HepG2 (cell line): Measurements from ENCODE around the gene TRAF4. TPM values are rescaled to one million over a fixed set of nuclear protein-coding genes. Genes with fewer than 3 reads are reported as not detected.

Experiments
- FOXC1 ChIP-seq: sonication (generic); formaldehyde crosslinking; IDR thresholded peaks from 2 replicates; pipeline ENCODE4 v1.8.0; 2022; ENCODE audit warnings: mild to moderate bottlenecking, missing genetic modification reagents, borderline replicate concordance
- HDAC1 ChIP-seq: sonication (generic); formaldehyde crosslinking; IDR thresholded peaks from 2 replicates; pipeline ENCODE4 v1.5.1; 2020; ENCODE audit warnings: mild to moderate bottlenecking, missing genetic modification reagents
- JARID2 ChIP-seq: sonication (generic); formaldehyde crosslinking; IDR thresholded peaks from 2 replicates; pipeline ENCODE4 v1.8.1; 2023; ENCODE audit warnings: missing genetic modification reagents, inconsistent platforms; ENCODE audit not compliant: insufficient replicate concordance
- NFYB ChIP-seq: sonication (generic); formaldehyde crosslinking; IDR thresholded peaks from 2 replicates; pipeline ENCODE4 v1.4.0; 2020; ENCODE audit warnings: missing genetic modification reagents
- PREB ChIP-seq: sonication (generic); formaldehyde crosslinking; IDR thresholded peaks from 2 replicates; pipeline ENCODE4 v1.4.0; 2020; ENCODE audit warnings: missing genetic modification reagents
- RBFOX2 ChIP-seq: fragments of 200-400 bp; formaldehyde crosslinking; IDR thresholded peaks from 2 replicates; pipeline ENCODE4 v1.6.1; 2017; ENCODE audit warnings: low read depth, mild to moderate bottlenecking, low read length
- SMARCC2 ChIP-seq: fragments of 450-650 bp; IDR thresholded peaks from 2 replicates; pipeline ENCODE4 v1.6.1; 2017; ENCODE audit warnings: antibody characterized with exemption, mild to moderate bottlenecking
- SNAPC5 ChIP-seq: sonication (generic); formaldehyde crosslinking; IDR thresholded peaks from 2 replicates; pipeline ENCODE4 v1.8.1; 2023; ENCODE audit warnings: mild to moderate bottlenecking, missing genetic modification reagents, borderline replicate concordance
- ZBTB25 ChIP-seq: IDR thresholded peaks from 2 replicates; pipeline ENCODE4 v1.6.1; 2018; ENCODE audit warnings: missing genetic modification reagents
- ZHX2 ChIP-seq, 2 experiments: sonication (generic) in 1 of 2; formaldehyde crosslinking in 1 of 2; IDR thresholded peaks; 2 replicates each; pipeline versions ENCODE4 v1.6.1 to v1.9.0; 2014 to 2022; ENCODE audit warnings: antibody characterized with exemption in 1 of 2, borderline replicate concordance in 1 of 2, inconsistent platforms in 1 of 2, low read depth in 1 of 2, missing genetic modification reagents in 1 of 2
- ZKSCAN1 ChIP-seq: fragments of 150-350 bp; IDR thresholded peaks from 2 replicates; pipeline ENCODE4 v1.6.1; 2014; ENCODE audit warnings: low read length
- ZMYM2 ChIP-seq: sonication (generic); formaldehyde crosslinking; IDR thresholded peaks from 2 replicates; pipeline ENCODE4 v1.8.0; 2022; ENCODE audit warnings: mild to moderate bottlenecking, missing genetic modification reagents
- ZNF556 ChIP-seq: sonication (generic); formaldehyde crosslinking; IDR thresholded peaks from 2 replicates; pipeline ENCODE4 v1.4.0; 2020; ENCODE audit warnings: mild to moderate bottlenecking, missing genetic modification reagents, borderline replicate concordance
- ZNF557 ChIP-seq: sonication (generic); formaldehyde crosslinking; IDR thresholded peaks from 2 replicates; pipeline ENCODE4 v1.4.0; 2020; ENCODE audit warnings: missing genetic modification reagents
- ZNF629 ChIP-seq: sonication (generic); formaldehyde crosslinking; conservative IDR thresholded peaks from 2 replicates; pipeline ENCODE4 v1.5.0; 2020; ENCODE audit warnings: missing genetic modification reagents
- polyA plus RNA-seq, 8 experiments: library from polyadenylated mRNA; depleted of rRNA in 3 of 8; stranded (reverse) in 7 of 8; unstranded in 1 of 8; fragments of >200 nt; fragmentation: Illumina TruSeq in 4 of 8; extraction: Trizol in 4 of 8; gene quantifications; 2 replicates each; pipeline versions ENCODE4 v1.2.1 to v1.2.3, GENCODE V29; 2011 to 2016; ENCODE audit warnings: low read depth in 4 of 8, missing spikeins in 1 of 8, mixed read lengths in 1 of 8; ENCODE audit not compliant: insufficient read depth in 1 of 8
- total RNA-seq, 5 experiments: library from RNA; depleted of rRNA; stranded (reverse); fragments of >200 nt; fragmentation: Illumina TruSeq; extraction: Trizol; gene quantifications; 2 replicates each; pipeline ENCODE4 v1.2.3, GENCODE V29; 2016; ENCODE audit warnings: low read depth in 1 of 5
- TF ChIP-seq, protein P1 (sequence below): sonication (generic); formaldehyde crosslinking; conservative IDR thresholded peaks from 2 replicates; pipeline ENCODE4 v1.5.0; 2020; ENCODE audit warnings: missing genetic modification reagents
- TF ChIP-seq, protein P2 (sequence below): sonication (generic); formaldehyde crosslinking; IDR thresholded peaks from 2 replicates; pipeline ENCODE4 v1.4.0; 2020; ENCODE audit warnings: missing genetic modification reagents, mild to moderate bottlenecking, borderline replicate concordance

TRAF4 gene
- total and polyA plus RNA-seq, 2 of the 13 experiments (the other 11 are each of a cell fraction or from before 2014, with no cell fraction given) = 86.0 to 89.9 TPM

DNA sequence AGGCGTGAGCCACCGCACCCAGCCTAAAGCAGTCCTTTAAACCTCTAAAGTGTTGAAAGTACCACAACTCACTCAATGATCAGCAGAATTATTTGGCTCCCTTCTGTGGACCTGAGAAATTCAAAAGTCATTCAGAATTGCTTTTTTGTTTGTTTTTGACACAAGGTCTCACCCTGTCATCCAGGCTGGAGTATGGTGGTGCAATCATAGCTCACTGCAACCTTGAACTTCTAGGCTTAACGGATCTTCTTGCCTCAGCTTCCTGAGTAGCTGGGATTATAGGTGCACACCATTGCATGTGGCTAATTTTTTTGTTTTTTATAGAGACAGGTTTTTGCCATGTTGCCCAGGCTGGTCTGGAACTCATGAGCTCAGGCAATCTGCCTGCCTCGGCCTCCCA is 44.3 kb downstream of the TRAF4 start (continued):
- TF ChIP-seq PREB (CRISPR knock-in tag) (no peak), SNAPC5 (CRISPR knock-in tag) (no peak), RBFOX2 (no peak), HDAC1 (no peak), SMARCC2 (no peak), JARID2 (no peak), NFYB (CRISPR knock-in tag) (no peak), FOXC1 (CRISPR knock-in tag) (no peak), ZNF629 (CRISPR knock-in tag) (no peak), ZKSCAN1 (no peak), ZHX2 (IDR thresholded peaks at IDR 0.05; ENCODE audit: low read depth) (no peak), ZHX2 (CRISPR knock-in tag; IDR thresholded peaks at IDR 0.05; ENCODE audit: borderline replicate concordance) (no peak), ZNF556 (CRISPR knock-in tag) (no peak), ZBTB25 (CRISPR knock-in tag) (no peak), ZMYM2 (CRISPR knock-in tag) (no peak), ZNF557 (CRISPR knock-in tag) (no peak)
- TF ChIP-seq, protein P1, sequence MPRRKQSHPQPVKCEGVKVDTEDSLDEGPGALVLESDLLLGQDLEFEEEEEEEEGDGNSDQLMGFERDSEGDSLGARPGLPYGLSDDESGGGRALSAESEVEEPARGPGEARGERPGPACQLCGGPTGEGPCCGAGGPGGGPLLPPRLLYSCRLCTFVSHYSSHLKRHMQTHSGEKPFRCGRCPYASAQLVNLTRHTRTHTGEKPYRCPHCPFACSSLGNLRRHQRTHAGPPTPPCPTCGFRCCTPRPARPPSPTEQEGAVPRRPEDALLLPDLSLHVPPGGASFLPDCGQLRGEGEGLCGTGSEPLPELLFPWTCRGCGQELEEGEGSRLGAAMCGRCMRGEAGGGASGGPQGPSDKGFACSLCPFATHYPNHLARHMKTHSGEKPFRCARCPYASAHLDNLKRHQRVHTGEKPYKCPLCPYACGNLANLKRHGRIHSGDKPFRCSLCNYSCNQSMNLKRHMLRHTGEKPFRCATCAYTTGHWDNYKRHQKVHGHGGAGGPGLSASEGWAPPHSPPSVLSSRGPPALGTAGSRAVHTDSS (CRISPR knock-in tag) = no peak
- TF ChIP-seq, protein P2, sequence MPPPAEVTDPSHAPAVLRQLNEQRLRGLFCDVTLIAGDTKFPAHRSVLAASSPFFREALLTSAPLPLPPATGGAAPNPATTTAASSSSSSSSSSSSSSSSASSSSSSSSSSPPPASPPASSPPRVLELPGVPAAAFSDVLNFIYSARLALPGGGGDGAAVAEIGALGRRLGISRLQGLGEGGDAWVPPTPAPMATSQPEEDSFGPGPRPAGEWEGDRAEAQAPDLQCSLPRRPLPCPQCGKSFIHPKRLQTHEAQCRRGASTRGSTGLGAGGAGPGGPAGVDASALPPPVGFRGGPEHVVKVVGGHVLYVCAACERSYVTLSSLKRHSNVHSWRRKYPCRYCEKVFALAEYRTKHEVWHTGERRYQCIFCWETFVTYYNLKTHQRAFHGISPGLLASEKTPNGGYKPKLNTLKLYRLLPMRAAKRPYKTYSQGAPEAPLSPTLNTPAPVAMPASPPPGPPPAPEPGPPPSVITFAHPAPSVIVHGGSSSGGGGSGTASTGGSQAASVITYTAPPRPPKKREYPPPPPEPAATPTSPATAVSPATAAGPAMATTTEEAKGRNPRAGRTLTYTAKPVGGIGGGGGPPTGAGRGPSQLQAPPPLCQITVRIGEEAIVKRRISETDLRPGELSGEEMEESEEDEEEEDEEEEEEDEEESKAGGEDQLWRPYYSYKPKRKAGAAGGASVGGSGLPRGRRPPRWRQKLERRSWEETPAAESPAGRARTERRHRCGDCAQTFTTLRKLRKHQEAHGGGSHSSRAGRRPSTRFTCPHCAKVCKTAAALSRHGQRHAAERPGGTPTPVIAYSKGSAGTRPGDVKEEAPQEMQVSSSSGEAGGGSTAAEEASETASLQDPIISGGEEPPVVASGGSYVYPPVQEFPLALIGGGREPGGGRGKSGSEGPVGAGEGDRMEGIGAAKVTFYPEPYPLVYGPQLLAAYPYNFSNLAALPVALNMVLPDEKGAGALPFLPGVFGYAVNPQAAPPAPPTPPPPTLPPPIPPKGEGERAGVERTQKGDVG = no peak
